Measurements from ENCODE around the gene PUS3.

DNA sequence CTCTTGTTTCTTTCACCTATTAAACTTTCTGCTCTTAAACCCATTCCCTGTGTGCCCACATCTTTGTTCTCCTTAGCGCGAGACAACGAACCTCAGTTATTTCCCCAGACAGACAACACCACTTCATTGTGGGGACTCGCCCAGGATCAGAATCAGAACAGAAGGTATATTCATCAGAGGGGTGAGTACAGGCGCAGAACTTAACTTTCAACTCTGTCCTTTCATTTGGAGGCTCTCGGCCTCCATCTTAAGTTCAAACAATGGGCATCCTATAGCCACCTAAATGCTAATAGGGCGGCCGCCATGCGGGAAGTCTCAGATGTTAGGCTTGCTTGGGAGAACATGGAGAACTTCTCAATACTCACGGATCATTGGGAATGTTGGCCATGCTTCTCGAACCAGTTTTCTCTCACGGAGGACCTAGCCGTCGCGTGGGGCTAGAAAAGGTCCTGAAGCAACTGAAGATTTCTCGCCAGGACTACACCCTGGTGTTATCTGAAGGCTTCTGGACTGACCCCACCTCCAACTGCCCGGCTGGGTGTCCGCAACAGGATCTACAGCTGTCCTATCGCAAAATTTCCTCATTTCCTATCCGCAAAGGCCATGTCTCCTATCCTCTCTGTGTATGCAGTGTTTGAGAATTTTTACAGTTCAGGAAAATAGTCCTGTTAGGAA lies 29.0 kb downstream of the PUS3 start:
- no peak for TF ChIP-seq CTCF (IDR thresholded peaks at IDR 0.05 in 8 of 11, conservative IDR thresholded peaks at IDR 0.05 in 3 of 11)
- no peak for TF ChIP-seq POLR2AphosphoS5 (IDR thresholded peaks at IDR 0.05)
